Medulla oblongata (tissue), 1 donor: ENCODE data around the gene WWP2.
"Not testable (repeated sequence)": the region's sequence is repeated elsewhere in the genome, so short reads cannot be mapped to it uniquely, and the experiment has no call there.

Source experiments
- DNase-seq: peaks from one replicate; pipeline ENCODE4 v3.0.0-alpha.2; 2015; ENCODE audit errors: extremely low spot score

The WWP2 gene

GRCh38 chr16:69830534-69831211 is 68.5 kb downstream of the WWP2 start:
- DNase-seq = no peak

GRCh38 chr16:69831212-69832123 is 69.3 kb downstream of the WWP2 start:
- no peak for DNase-seq

GRCh38 chr16:69833357-69834282 is 71.5 kb downstream of the WWP2 start:
- no peak for DNase-seq

- no peak for DNase-seq
Observed at GRCh38 chr16:69834807-69835466, 72.8 kb downstream of the WWP2 start.

- DNase-seq = no peak
Observed at GRCh38 chr16:69836257-69836656, 74.1 kb downstream of the WWP2 start.

- no peak for DNase-seq
Observed at GRCh38 chr16:69837380-69837779, 75.2 kb downstream of the WWP2 start.

GRCh38 chr16:69838489-69838888 is 76.4 kb downstream of the WWP2 start:
- no peak for DNase-seq

GRCh38 chr16:69839240-69839688 is 77.1 kb downstream of the WWP2 start:
- DNase-seq = peak; percentile 79

GRCh38 chr16:69839798-69840409 is 77.8 kb downstream of the WWP2 start:
- peak; percentile 89 for DNase-seq

- DNase-seq = no peak
Observed at GRCh38 chr16:69840975-69841374, 78.8 kb downstream of the WWP2 start.

GRCh38 chr16:69844441-69844840 is 82.3 kb downstream of the WWP2 start:
- no peak for DNase-seq

- DNase-seq = no peak
Observed at GRCh38 chr16:69845181-69845580, 83.0 kb downstream of the WWP2 start.

- DNase-seq = no peak
Observed at GRCh38 chr16:69847643-69848042, 85.5 kb downstream of the WWP2 start.

GRCh38 chr16:69848637-69849545 is 86.8 kb downstream of the WWP2 start:
- DNase-seq = peak; percentile 75

GRCh38 chr16:69851491-69852240 is 89.5 kb downstream of the WWP2 start:
- no peak for DNase-seq

- DNase-seq = peak; percentile 82
Observed at GRCh38 chr16:69852815-69853214, 90.7 kb downstream of the WWP2 start.

GRCh38 chr16:69853481-69853880 is 91.3 kb downstream of the WWP2 start:
- DNase-seq = no peak

- DNase-seq = not testable (repeated sequence)
Observed at GRCh38 chr16:69854776-69855175, 92.6 kb downstream of the WWP2 start.

- DNase-seq = no peak
Observed at GRCh38 chr16:69855592-69855991, 93.5 kb downstream of the WWP2 start.
